ENCODE data around the gene USP6. TPM values are rescaled to one million over a fixed set of nuclear protein-coding genes. Genes with fewer than 3 reads are reported as not detected.
A peak's percentile ranks its signal among the peaks of the same experiment; 100 is the strongest.
"Not testable (repeated sequence)": the region's sequence is repeated elsewhere in the genome, so short reads cannot be mapped to it uniquely, and the experiment has no call there.

The USP6 gene
- polyA plus RNA-seq, 12 donors: 5.7 to 36.2 (median 21.3) TPM; not detected in 1

- DNase-seq: peak; percentile 97
Observed at GRCh38 chr17:5191541-5192417, 75.9 kb downstream of the USP6 start, which contains the start of gene ZNF594. Gene ZNF594 (minus strand): TSS chr17:5191868. CDS start chr17:5184256, 7,612 bp downstream.

GRCh38 chr17:5194346-5194745, 78.5 kb downstream of the USP6 start:
- DNase-seq: no peak

- no peak for DNase-seq
Observed at GRCh38 chr17:5198472-5198871, 82.6 kb downstream of the USP6 start.

- no peak for DNase-seq
Observed at GRCh38 chr17:5200360-5200759, 84.5 kb downstream of the USP6 start.

GRCh38 chr17:5201011-5201410, 85.2 kb downstream of the USP6 start:
- DNase-seq: no peak

GRCh38 chr17:5203178-5203907, 87.5 kb downstream of the USP6 start:
- DNase-seq: no peak

- DNase-seq: no peak
Observed at GRCh38 chr17:5203908-5204294, 88.1 kb downstream of the USP6 start.

GRCh38 chr17:5209396-5209795, 93.6 kb downstream of the USP6 start:
- DNase-seq: no peak

GRCh38 chr17:5210091-5210490, 94.3 kb downstream of the USP6 start:
- DNase-seq: no peak

- no peak for DNase-seq
Observed at GRCh38 chr17:5210614-5211252, 94.9 kb downstream of the USP6 start.

- DNase-seq: no peak
Observed at GRCh38 chr17:5211458-5211857, 95.6 kb downstream of the USP6 start.

- DNase-seq: not testable (repeated sequence)
Observed at GRCh38 chr17:5217562-5217961, 101.7 kb downstream of the USP6 start.

- no peak for DNase-seq
Observed at GRCh38 chr17:5219536-5219935, 103.7 kb downstream of the USP6 start.

GRCh38 chr17:5220074-5220473, 104.2 kb downstream of the USP6 start:
- no peak for DNase-seq

GRCh38 chr17:5221912-5222311, 106.1 kb downstream of the USP6 start:
- not testable (repeated sequence) for DNase-seq

Other genes starting within 250 kb of the USP6 start
- gene C17orf107, start 216.5 kb upstream of the USP6 start, polyA plus RNA-seq (ENCODE audit: insufficient read length in 12 of 12): 1 to 10 TPM in 8 of 12 donors, under 1 TPM in 3, not detected in 1; 0.70 to 9.2 (median 1.2) TPM
- gene CHRNE, start 212.9 kb upstream of the USP6 start, polyA plus RNA-seq (ENCODE audit: insufficient read length in 12 of 12): 1 to 10 TPM in 11 of 12 donors, not detected in 1; 1.1 to 5.9 (median 1.6) TPM
- 1 to 10 TPM in 6 of 12 donors, under 1 TPM in 4, not detected in 2; 0.61 to 7.5 (median 1.1) TPM for gene GP1BA, start 183.8 kb upstream of the USP6 start, polyA plus RNA-seq (ENCODE audit: insufficient read length in 12 of 12)
- gene SLC25A11, start 176.0 kb upstream of the USP6 start, polyA plus RNA-seq (ENCODE audit: insufficient read length in 12 of 12): 10 to 100 TPM in 11 of 12 donors, not detected in 1; 36.3 to 58.0 (median 46.4) TPM
- gene RNF167, start 175.8 kb upstream of the USP6 start, polyA plus RNA-seq (ENCODE audit: insufficient read length in 12 of 12): 100 to 1,000 TPM in 1 of 12 donors, 10 to 100 TPM in 10, not detected in 1; 65.5 to 159 (median 73.9) TPM
- gene PFN1, start 167.5 kb upstream of the USP6 start, polyA plus RNA-seq (ENCODE audit: insufficient read length in 12 of 12): 100 to 1,000 TPM in 11 of 12 donors, not detected in 1; 260 to 767 (median 354) TPM
- gene ENO3, start 164.9 kb upstream of the USP6 start, polyA plus RNA-seq (ENCODE audit: insufficient read length in 12 of 12): 1,000 to 10,000 TPM in 10 of 12 donors, 100 to 1,000 TPM in 2; 501 to 7,271 (median 1,745) TPM
- 10 to 100 TPM in 11 of 12 donors, not detected in 1; 62.8 to 91.4 (median 84.4) TPM for gene SPAG7, start 148.2 kb upstream of the USP6 start, polyA plus RNA-seq (ENCODE audit: insufficient read length in 12 of 12)
- 10 to 100 TPM in 11 of 12 donors, not detected in 1; 13.8 to 52.0 (median 23.3) TPM for gene CAMTA2, start 128.4 kb upstream of the USP6 start, polyA plus RNA-seq (ENCODE audit: insufficient read length in 12 of 12)
- 1 to 10 TPM in 10 of 12 donors, not detected in 2; 3.1 to 6.8 (median 4.7) TPM for gene INCA1, start 118.5 kb upstream of the USP6 start, polyA plus RNA-seq (ENCODE audit: insufficient read length in 12 of 12)
- 100 to 1,000 TPM in 5 of 12 donors, 10 to 100 TPM in 6, not detected in 1; 66.2 to 127 (median 92.7) TPM for gene KIF1C, start 118.1 kb upstream of the USP6 start, polyA plus RNA-seq (ENCODE audit: insufficient read length in 12 of 12)
- under 1 TPM in 9 of 12 donors, not detected in 3; 0.05 to 0.45 (median 0.20) TPM for gene SLC52A1, start 80.6 kb upstream of the USP6 start, polyA plus RNA-seq (ENCODE audit: insufficient read length in 12 of 12)
- 10 to 100 TPM in 10 of 12 donors, 1 to 10 TPM in 1, not detected in 1; 7.8 to 16.5 (median 12.3) TPM for gene ZFP3, start 37.6 kb upstream of the USP6 start, polyA plus RNA-seq (ENCODE audit: insufficient read length in 12 of 12)
- 10 to 100 TPM in 10 of 12 donors, 1 to 10 TPM in 1, not detected in 1; 9.3 to 34.2 (median 11.8) TPM for gene ZNF232, start 4.2 kb upstream of the USP6 start, polyA plus RNA-seq (ENCODE audit: insufficient read length in 12 of 12)
- gene ZNF594, start 75.8 kb downstream of the USP6 start, polyA plus RNA-seq (ENCODE audit: insufficient read length in 12 of 12): 10 to 100 TPM in 7 of 12 donors, 1 to 10 TPM in 4, not detected in 1; 9.2 to 16.3 (median 11.6) TPM
- gene SCIMP, start 118.8 kb downstream of the USP6 start, polyA plus RNA-seq (ENCODE audit: insufficient read length in 12 of 12): 1 to 10 TPM in 7 of 12 donors, under 1 TPM in 3, not detected in 2; 0.66 to 2.9 (median 1.4) TPM
- gene RABEP1, start 166.3 kb downstream of the USP6 start, polyA plus RNA-seq (ENCODE audit: insufficient read length in 12 of 12): 10 to 100 TPM in 11 of 12 donors, not detected in 1; 52.4 to 90.8 (median 58.3) TPM